Ammon's horn (tissue), 1 donor: Measurements from ENCODE around the gene FTH1.

Experiments
- DNase-seq: peaks from one replicate; pipeline ENCODE4 v3.0.0-alpha.2; 2016; ENCODE audit warnings: low spot score

Gene FTH1

GRCh38 chr11:61914471-61915171, 52.8 kb downstream of the FTH1 start:
- DNase-seq: no peak
